Activated CD8-positive, alpha-beta memory T cell treated with anti-CD3 and anti-CD28 coated beads for 1 hour (primary cell): Measurements from ENCODE around the gene C20orf204.
"Not testable (repeated sequence)": the region's sequence is repeated elsewhere in the genome, so short reads cannot be mapped to it uniquely, and the experiment has no call there.

Source experiments
- DNase-seq, 2 donors: peaks; one replicate each; pipeline ENCODE4 v3.0.0-alpha.2; 2020; ENCODE audit warnings: low read depth in 1 of 2; ENCODE audit errors: extremely low read depth in 1 of 2

The C20orf204 gene

DNA sequence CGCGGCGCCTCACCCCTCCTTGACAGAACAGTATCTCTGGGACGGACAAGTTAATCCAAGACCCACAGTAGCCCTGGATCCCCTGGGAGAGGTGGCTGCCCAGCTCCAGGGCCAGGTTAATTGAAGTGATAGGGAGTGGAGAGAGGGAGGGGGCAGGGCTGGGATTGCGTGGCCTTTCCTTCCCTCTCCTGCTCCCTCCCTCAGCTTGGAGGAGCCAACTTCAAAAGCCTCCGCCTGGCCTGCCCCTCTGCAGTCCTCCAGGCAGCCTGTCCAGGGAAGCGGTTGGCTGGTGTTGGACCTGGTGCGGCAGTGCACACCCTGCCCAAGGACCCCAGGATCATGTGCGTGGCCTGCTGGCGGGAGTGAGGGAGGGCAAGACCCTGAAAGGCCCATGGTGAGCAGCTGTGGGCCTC lies at the start of gene C20orf204:
Gene C20orf204 (plus strand): TSS at position 250 of the 413 bp plus-strand sequence. CDS start 142 bp downstream, at position 392.
- no peak for DNase-seq

DNA sequence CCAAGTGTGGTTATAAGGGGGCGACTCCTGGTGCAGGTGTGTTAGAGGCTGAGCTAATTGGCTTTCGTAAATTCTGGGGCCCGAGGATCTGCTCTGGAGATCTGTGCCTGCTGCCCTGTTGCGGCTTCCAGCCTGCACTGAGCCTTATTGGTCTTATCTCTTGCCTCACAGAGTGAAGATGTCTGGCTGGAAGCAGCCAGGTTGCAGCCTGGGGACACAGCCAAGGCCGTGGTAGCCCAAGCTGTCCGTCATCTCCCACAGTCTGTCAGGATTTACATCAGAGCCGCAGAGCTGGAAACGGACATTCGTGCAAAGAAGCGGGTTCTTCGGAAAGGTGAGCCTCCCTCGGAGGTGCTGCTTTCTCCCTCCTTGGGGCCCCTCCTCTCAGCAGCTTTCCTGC lies 35.1 kb upstream of the C20orf204 start:
- no peak for DNase-seq

DNA sequence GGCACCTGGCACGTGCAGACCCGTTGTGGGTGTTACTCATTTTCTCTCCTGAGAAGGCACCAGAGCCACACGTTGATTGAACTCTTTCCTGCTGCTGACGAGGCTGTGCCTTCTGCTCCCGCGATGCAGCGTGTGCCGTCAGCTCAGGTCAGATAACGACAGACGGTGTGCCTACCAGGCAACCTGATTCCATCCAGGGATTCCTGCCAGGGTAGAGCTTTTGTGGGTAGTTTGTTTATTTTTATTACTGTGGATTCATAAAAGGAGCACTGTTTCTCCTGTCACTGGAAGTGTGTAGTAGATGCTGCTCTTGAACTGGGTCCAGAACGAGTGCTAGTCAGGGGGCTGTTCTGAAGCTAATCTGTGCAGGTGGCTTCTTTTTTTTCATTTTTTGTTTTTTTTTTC lies 34.4 kb upstream of the C20orf204 start:
- DNase-seq = no peak

DNA sequence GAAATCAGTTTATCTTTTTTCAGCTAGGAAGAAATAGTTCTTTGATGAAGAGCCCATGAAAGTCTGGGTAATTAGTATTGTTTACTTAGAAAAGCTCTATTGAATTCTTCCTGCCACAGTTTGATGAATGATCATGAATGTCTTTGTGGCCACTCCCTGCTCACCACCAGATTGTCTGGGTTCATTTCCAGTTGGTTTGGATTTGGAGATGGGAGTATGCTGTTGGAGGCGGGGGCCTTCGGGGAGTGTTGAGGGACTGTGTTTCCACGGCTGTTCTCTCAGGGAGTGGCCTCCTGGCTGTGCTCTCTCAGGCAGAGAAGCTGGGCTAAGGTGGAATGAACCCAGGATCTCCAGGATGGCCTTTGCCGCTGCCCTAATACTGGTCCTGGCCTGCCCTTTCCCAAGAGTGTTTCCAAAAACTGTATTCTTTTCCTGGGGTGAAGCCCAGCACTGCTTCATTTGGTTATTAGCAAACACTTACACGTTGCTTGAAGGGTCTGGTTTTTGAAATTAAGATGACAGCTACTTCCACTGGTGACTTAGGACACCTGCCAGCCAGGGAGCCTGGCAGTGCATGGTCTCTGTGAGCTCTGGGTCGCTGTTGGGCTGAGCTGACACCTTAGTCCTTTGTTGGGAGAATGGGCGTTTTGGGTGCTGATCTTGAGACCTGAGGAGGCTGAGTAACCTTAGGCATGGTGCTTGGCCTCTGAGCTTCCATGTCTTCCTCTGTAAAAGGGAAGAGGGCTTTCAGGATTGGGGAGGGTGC lies 31.8 kb upstream of the C20orf204 start:
- DNase-seq = no peak

DNA sequence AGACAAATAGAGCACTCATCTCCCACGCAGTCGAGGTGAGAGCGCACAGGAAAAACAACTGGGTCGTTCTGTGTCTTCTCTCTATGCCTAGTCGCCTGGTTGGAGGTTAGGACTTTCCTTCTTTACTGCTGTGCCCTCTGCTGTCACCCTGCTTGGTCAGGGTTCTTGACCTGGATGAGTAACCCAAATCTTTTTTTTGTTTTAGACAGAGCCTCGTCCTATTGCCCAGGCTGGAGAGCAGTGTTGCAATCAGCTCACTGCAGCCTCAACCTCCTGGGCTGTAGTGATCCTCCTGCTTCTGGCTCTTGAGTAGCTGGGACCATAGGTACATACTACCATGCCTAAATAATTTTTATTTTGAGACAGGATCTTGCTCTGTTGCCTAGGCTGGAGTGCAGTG lies 30.6 kb upstream of the C20orf204 start:
- no peak for DNase-seq

DNA sequence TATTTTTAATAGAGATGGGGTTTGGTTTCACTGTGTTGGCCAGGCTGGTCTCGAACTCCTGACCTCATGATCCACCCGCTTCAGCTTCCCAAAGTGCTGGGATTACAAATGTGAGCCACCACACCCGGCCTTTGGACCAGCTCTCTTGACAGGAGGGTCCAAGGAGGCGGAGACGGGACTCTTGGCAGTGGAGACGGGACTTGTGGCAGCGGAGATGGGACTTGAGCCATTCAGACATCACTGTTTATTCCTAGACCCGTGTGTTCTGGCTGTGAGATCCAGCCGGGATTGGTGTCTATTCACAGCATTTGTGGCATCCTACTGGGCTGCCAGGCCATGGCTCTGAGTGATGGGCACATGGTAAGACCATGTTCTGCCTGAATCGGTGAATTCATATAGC lies 29.5 kb upstream of the C20orf204 start:
- no peak for DNase-seq

- no peak for DNase-seq
Measured at GRCh38 chr20:64006902-64007301, 29.1 kb upstream of the C20orf204 start.

DNA sequence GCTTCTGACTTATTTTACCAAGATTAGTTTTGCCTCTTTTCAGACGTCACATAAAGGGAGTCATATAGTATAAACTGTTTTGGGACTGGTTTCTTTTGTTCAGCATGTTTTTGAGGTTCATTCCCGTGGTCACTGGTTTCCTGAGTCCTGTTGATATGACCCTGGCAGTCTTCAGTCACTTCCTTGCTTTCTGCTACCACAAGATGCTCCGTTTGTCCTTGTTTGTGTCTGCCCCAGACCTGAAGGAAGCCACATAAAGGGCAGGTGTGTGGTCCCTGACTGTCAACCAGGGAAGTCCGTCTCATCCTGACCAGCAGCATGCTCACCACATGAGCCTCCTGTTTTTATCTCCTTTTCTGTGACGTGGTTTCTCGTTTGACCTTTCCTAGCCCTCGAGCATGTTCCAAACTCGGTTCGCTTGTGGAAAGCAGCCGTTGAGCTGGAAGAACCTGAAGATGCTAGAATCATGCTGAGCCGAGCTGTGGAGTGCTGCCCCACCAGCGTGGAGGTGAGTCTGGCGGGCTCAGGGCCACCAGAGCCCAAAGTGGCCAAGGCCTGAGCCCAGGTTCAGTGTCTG lies 26.1 kb upstream of the C20orf204 start:
- no peak for DNase-seq

DNA sequence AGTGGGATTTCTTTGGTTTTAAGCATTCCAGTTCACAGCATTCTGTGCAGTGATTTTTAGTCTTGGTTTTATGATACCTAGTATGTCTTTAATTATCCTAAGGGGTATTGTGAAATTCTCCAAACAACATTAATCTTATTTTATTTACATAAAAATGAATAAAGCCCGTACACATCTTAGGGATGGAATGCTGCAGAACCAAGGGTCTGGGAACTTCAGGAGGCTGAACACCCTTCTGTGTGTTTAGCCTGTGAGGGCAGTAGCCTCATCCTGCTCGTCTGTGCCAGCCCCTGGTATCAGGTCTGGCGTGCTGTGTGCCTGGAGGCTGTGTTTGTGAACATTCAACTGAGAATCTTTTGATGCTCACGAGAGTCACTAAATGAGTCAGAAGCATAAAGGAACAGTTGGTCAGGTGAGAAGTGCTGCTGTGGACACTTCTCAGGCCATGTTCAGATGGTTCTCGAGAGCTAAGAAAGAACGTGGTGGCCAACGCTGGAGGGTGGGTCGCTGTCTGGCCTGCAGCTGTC lies 25.2 kb upstream of the C20orf204 start:
- no peak for DNase-seq

DNA sequence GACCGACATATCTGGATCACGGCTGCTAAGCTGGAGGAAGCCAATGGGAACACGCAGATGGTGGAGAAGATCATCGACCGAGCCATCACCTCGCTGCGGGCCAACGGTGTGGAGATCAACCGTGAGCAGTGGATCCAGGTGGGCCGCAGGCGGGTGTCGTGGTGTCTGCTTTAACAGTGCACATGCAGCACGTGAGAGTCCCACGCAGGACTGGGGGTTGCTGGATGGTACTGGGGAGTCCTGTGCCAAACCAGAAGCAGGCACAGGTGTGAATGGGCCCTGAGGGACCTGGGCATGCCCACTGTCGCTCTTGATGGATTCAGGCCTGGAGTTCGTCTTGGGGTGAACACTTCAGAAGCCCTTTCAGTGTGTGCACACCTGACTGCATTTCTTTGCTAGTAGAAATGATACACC lies 24.6 kb upstream of the C20orf204 start:
- DNase-seq = no peak

DNA sequence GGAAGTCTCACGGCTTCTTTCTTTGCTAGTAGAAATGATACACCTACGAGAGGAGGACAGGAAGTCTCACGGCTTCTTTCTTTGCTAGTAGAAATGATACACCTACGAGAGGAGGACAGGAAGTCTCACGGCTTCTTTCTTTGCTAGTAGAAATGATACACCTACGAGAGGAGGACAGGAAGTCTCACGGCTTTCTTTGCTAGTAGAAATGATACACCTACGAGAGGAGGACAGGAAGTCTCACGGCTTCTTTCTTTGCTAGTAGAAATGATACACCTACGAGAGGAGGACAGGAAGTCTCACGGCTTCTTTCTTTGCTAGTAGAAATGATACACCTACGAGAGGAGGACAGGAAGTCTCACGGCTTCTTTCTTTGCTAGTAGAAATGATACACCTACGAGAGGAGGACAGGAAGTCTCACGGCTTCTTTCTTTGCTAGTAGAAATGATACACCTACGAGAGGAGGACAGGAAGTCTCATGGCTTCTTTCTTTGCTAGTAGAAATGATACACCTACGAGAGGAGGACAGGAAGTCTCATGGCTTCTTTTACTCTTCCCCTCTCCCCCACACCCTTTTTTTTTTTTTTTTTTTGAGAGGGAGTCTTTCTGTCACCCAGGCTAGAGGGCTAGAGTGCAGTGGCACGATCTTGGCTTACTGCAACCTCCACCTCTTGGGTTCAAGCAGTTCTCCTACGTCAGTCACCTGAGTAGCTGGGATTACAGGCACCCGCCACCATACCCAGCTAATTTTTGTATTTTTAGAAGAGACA lies 23.4 kb upstream of the C20orf204 start:
- DNase-seq = not testable (repeated sequence)

- no peak for DNase-seq
Measured at GRCh38 chr20:64015635-64016034, 20.3 kb upstream of the C20orf204 start.

DNA sequence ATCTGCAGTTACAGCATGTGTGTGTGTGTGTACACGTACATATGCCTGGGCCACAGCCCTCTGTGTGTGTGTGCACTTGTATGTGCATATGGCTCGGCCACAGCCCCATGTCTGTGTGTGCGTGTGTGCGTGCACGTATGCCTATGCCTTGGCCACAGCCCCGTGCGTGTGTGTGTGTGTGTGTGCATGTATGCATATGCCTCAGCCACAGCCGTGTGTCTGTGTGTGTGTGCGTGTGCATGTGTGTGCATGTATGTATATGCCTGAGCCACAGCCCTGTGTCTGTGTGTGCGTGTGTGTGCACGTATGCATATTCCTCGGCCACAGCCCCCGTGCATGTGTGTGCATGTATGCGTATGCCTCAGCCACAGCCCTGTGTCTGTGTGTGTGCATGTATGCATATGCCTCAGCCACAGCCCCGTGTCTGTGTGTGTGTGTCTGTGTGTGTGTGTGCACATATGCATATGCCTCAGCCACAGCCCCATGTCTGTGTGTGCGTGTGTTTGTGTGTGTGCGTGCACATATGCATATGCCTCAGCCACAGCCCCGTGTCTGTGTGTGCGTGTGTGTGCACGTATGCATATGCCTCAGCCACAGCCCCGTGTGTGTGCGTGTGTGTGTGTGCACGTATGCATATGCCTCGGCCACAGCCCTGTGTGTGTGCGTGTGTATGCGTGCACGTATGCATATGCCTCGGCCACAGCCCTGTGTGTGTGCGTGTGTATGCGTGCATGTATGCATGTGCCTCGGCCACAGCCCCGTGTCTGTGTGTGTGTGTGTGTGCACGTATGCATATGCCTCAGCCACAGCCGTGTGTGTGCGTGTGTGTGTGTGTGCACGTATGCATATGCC lies 14.6 kb upstream of the C20orf204 start:
- no peak for DNase-seq

- no peak for DNase-seq
Measured at GRCh38 chr20:64022671-64023360, 13.2 kb upstream of the C20orf204 start.

DNA sequence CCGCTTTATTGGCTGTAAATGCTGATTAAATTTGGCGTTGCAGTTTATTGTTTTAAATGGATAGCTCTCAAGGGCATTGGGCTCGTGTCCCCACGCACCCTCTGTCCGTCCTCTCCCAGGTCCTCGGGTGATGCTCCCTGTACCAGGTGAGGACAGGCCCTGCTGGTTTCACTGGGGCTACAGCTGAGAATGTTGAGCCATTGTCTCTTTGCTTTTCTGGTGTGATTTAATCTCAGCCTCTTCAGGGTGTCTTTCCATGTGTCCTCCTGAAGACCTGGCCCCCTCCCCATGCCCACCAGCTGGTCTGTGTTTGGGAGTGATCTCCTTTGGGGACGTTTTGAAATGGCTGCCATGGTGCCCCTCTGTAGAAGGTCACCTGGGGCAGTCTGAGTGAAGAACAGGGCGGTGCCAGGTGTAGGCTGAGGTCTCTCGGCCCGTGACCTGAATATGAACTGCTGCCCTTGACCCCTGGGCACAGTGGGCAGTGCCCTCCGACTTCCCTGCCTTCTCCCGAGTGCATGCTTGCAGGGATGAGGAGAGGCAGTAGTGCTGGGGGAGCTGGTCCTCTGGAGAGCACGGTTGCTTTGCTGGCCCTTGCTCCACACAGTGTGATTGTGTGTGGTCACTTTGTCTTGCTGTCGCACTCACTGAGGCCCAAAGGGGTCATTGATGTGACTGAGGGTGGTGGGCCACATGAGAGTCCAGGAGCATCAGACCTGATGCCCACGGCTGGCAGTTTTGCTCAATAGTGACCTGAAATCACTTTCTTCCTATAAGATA lies 12.4 kb upstream of the C20orf204 start:
- DNase-seq = no peak

GRCh38 chr20:64024141-64024990 lies 11.6 kb upstream of the C20orf204 start:
- no peak for DNase-seq

- DNase-seq = no peak
Measured at GRCh38 chr20:64025101-64025825, 10.7 kb upstream of the C20orf204 start.
